Testis (tissue), 3 donors: ENCODE data around the gene VPS11. TPM values are rescaled to one million over a fixed set of nuclear protein-coding genes. Genes with fewer than 3 reads are reported as not detected.
"Not testable (repeated sequence)": the region's sequence is repeated elsewhere in the genome, so short reads cannot be mapped to it uniquely, and the experiment has no call there.

ENCODE experiments used
- DNase-seq: peaks from one replicate; pipeline ENCODE4 v3.0.0-alpha.2; 2019
- H3K27ac ChIP-seq, 2 donors: fragments of 200-600 bp; sonication (generic); one replicate each; pipeline ENCODE4 v1.5.1; 2019
- H3K27me3 ChIP-seq: fragments of 200-600 bp; sonication (generic); one replicate; pipeline ENCODE4 v1.5.1; 2019
- H3K36me3 ChIP-seq: fragments of 200-600 bp; sonication (generic); one replicate; pipeline ENCODE4 v1.5.1; 2017; ENCODE audit warnings: low read depth; ENCODE audit errors: missing control alignments
- H3K4me1 ChIP-seq: fragments of 200-600 bp; sonication (generic); one replicate; pipeline ENCODE4 v1.5.1; 2019
- H3K4me3 ChIP-seq, 2 donors: fragments of 200-600 bp; sonication (generic); one replicate each; pipeline ENCODE4 v1.5.1; 2017 to 2019
- H3K9me3 ChIP-seq: fragments of 200-600 bp; sonication (generic); one replicate; pipeline ENCODE4 v1.5.1; 2017
- POLR2A ChIP-seq: fragments of 450-650 bp; IDR thresholded peaks from one replicate; pipeline ENCODE4 v1.6.1; 2017; ENCODE audit warnings: antibody characterized with exemption, mild to moderate bottlenecking, moderate library complexity
- WGBS, 2 donors: methylation state at CpG; one replicate each; pipeline ENCODE4 v1.1.5; 2018; 5-methylcytosine and 5-hydroxymethylcytosine counted together
- intact Hi-C: fragments of 100-400 bp; cut with DNase I; formaldehyde crosslinking; loops from one replicate; pipeline ENCODE4 v1.15.1; 2023; ENCODE audit warnings: low total_unique reads
- polyA plus RNA-seq: library from polyadenylated mRNA; stranded (reverse); fragments of 350-450 nt; fragmentation: Illumina TruSeq; extraction: RNeasy Lipid Tissue Mini Kit (QIAGEN cat#74804); gene quantifications from one replicate; pipeline ENCODE4 v1.2.3, GENCODE V29; 2014; ENCODE audit warnings: low read depth, low replicate concordance; ENCODE audit not compliant: insufficient read depth
- total RNA-seq, 2 donors: library from RNA; depleted of rRNA; stranded (reverse); fragments of >200 nt; gene quantifications; one replicate each; pipeline ENCODE4 v1.2.3, GENCODE V29; 2016
- TF ChIP-seq, protein P1 (sequence below), 3 experiments: fragments of 450-650 bp in 2 of 3; fragments of 200-600 bp in 1 of 3; sonication (generic) in 1 of 3; IDR thresholded peaks; one replicate each; pipeline ENCODE4 v1.5.1; 2016 to 2019; ENCODE audit warnings: antibody characterized with exemption in 3 of 3, mild to moderate bottlenecking in 2 of 3, moderate library complexity in 1 of 3

Gene VPS11
- total and polyA plus RNA-seq, 3 donors from 2014 or later: 50.7 to 60.5 (median 56.7) TPM

DNA sequence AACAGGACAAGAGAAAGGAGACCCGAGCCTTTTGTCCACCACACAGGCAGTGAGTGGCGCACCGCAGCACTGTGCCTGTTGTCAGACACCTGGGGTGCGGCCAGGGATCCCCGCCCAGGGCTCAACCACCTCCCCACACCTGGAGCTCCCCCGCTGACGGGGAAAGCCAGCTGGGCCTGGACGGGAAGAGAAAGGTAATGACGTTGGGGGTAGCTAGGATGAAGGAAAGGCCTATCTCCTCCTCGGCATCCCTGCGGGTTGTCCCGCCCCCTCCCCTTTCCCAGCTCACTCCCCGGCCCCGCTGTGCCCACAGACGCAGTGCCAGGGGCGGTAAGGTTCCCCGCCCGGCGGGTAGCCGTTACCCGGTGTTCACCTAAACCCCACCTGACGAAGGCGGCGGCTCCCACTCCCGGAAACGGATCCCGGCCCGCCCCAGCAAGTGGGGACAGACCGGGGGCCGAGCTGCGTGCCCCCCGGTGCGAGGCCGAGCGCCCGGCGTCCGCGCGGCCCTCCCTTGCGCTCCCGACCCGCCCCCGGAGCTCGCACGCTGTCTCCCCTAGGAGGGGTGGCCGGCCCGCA lies 11.1 kb upstream of the VPS11 start:
- no peaks in the 10 kb centered on the region for H3K9me3 ChIP-seq
- H3K4me1 ChIP-seq: peaks cover 12% of the 10 kb centered on the region
- DNase-seq: peak; percentile 29
- intact Hi-C loops: loop anchor here (5.0 kb wide), 1 partner anchor 41 kb away; a partner anchor contains a TSS
- 0 to 1% methylated on average over 8 to 29 of the region's 48 CpGs for WGBS, 2 donors
- H3K27ac ChIP-seq: peak overlapping the region; percentile 63 to 83
- no peaks in the 10 kb centered on the region for H3K36me3 ChIP-seq
- peak overlapping the region; percentile 90 to 96 for H3K4me3 ChIP-seq
- no peaks in the 10 kb centered on the region for H3K27me3 ChIP-seq
- TF ChIP-seq, protein P1, sequence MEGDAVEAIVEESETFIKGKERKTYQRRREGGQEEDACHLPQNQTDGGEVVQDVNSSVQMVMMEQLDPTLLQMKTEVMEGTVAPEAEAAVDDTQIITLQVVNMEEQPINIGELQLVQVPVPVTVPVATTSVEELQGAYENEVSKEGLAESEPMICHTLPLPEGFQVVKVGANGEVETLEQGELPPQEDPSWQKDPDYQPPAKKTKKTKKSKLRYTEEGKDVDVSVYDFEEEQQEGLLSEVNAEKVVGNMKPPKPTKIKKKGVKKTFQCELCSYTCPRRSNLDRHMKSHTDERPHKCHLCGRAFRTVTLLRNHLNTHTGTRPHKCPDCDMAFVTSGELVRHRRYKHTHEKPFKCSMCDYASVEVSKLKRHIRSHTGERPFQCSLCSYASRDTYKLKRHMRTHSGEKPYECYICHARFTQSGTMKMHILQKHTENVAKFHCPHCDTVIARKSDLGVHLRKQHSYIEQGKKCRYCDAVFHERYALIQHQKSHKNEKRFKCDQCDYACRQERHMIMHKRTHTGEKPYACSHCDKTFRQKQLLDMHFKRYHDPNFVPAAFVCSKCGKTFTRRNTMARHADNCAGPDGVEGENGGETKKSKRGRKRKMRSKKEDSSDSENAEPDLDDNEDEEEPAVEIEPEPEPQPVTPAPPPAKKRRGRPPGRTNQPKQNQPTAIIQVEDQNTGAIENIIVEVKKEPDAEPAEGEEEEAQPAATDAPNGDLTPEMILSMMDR (IDR thresholded peaks at IDR 0.05): no peak
- no peak for TF ChIP-seq POLR2A

DNA sequence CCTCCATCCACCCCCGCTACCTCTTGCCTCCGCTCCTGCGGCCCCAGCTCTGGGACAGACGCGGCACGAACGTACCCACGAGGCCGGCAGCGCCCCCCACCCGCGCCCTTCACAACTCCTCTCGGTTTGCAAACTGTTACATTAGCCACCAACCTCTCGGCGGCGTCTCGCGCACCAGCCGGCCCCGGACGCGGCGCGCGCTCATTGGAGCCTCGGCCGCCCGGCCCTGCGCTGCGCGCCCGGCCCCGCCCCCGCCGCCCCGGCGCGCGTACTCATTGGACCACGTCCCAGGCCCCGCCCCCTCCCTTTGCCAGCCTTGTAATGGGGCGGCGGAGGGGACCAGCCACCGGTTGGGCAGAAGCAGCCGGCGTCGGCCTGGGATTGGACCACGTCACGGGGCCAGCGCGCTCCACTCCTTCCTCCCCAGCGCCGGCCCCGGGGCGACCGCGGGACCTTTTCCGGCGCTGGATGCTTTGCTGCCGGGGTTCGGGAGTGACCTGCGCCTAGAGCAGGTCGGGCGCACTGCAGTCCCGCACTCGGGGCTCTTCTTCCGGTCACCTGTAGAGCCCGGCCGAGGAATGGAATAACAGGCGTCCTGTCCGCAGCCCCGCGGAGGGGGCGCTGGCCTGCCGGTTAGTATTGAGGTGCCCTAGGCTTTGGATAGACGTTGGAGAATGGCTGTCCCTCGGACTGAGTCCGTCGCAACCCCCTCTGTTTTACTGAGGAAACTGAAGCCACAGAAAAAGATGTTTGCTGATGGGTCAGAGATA lies 10.4 kb upstream of the VPS11 start, which contains the start of gene HYOU1:
Gene HYOU1, minus strand, starts transcription at position 206 of the 770 bp plus-strand sequence. CDS start 1,045 bp downstream, outside the sequence.
- H3K9me3 ChIP-seq: no peaks in the 10 kb centered on the region
- DNase-seq: peak; percentile 98
- H3K4me1 ChIP-seq: peaks cover 12% of the 10 kb centered on the region
- WGBS, 2 donors: 0 to 1% methylated on average over 8 to 68 of the region's 79 CpGs
- H3K27ac ChIP-seq: peak within 1 kb of the TSS; percentile 77 to 83
- H3K4me3 ChIP-seq: peak within 1 kb of the TSS; percentile 90 to 96
- peak; percentile 41 for TF ChIP-seq POLR2A
- TF ChIP-seq, protein P1 (IDR thresholded peaks at IDR 0.05): peak in 1 of 3 experiments; percentile 10
- intact Hi-C loops: loop anchor here (5.0 kb wide), 1 partner anchor 40 kb away; a partner anchor contains a TSS
- H3K27me3 ChIP-seq: no peaks in the 10 kb centered on the region
- H3K36me3 ChIP-seq: no peaks in the 10 kb centered on the region

DNA sequence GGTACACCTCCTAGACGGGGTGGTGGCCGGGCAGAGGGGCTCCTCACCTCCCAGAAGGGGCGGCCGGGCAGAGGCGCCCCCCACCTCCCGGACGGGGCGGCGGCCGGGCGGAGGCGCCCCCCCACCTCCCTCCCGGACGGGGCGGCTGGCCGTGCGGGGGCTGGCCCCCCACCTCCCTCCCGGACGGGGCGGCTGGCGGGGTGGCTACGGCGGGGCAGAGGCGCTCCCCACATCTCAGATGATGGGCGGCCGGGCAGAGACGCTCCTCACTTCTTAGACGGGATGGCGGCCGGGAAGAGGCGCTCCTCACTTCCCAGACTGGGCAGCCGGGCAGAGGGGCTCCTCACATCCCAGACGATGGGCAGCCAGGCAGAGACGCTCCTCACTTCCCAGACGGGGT lies 8.5 kb upstream of the VPS11 start:
- not testable (repeated sequence) for H3K27ac ChIP-seq, H3K27me3 ChIP-seq, H3K9me3 ChIP-seq, H3K4me3 ChIP-seq, H3K36me3 ChIP-seq, DNase-seq
- peaks cover 16% of the 10 kb centered on the region for H3K4me1 ChIP-seq
- intact Hi-C loops: loop anchor here (5.0 kb wide), 1 partner anchor 38 kb away; a partner anchor contains a TSS
- 93% methylated on average over 26 of the region's 35 CpGs; no CpG with 5 or more reads in 1 of the 2 donors for WGBS, 2 donors

DNA sequence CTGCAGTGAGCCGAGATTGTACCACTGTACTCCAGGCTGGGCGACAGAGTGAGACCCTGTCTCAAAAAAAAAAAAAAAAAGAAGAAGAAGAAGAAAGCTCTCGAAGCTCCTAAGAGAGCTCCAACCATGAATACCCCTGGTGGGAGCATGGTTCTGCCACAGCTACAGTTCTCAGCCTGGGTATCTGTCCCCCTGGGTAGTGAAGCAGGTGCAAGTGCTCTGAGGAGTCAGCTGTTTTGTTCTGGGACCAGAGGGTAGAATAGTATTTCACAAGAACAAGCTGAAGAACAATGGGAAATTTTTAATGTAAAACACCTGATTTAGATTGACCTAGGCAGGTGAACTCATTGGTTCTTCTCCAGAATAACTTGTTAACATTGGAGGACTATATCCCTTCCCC lies 6.4 kb upstream of the VPS11 start:
- H3K4me1 ChIP-seq: peaks cover 12% of the 10 kb centered on the region
- 91 to 92% methylated on average over 3 of the region's 3 CpGs for WGBS, 2 donors
- no peak for DNase-seq
- no peak overlapping the region for H3K27ac ChIP-seq
- H3K27me3 ChIP-seq: no peaks in the 10 kb centered on the region
- no peaks in the 10 kb centered on the region for H3K9me3 ChIP-seq
- no peaks in the 10 kb centered on the region for H3K36me3 ChIP-seq
- no peak for TF ChIP-seq POLR2A
- TF ChIP-seq, protein P1 (IDR thresholded peaks at IDR 0.05): no peak
- no peak overlapping the region for H3K4me3 ChIP-seq
- intact Hi-C loops: no loop called here

DNA sequence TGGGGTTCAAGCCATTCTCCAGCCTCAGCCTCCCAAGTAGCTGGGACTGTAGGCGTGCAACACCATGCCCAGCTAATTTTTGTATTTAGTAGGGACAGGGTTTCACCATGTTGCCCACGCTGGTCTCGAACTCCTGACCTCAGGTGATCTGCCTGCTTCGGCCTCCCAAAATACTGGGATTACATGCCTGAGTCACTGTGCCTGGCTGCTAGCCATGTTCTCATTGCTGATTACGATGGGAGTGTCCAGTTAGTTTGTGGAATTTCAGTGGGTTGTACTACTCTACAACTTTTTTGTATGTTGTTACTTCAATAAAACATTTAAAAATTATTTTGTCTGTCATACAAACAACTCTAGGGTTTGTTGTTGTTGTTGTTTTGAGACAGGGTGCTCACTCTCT lies 4.8 kb upstream of the VPS11 start:
- peak; percentile 60 for DNase-seq
- Histone ChIP-seq H3K27ac (no peak overlapping the region), H3K4me3 (no peak overlapping the region), H3K9me3 (no peaks in the 10 kb centered on the region), H3K27me3 (no peaks in the 10 kb centered on the region), H3K36me3 (no peaks in the 10 kb centered on the region), H3K4me1 (peaks cover 11% of the 10 kb centered on the region)
- WGBS, 2 donors: 53 to 60% methylated on average over 5 of the region's 5 CpGs
- TF ChIP-seq, protein P1 (IDR thresholded peaks at IDR 0.05): no peak
- no peak for TF ChIP-seq POLR2A
- intact Hi-C loops: no loop called here
